MCF 10A (cell line): ENCODE results near the gene DHRS2. TPM values are rescaled to one million over a fixed set of nuclear protein-coding genes. Genes with fewer than 3 reads are reported as not detected.

Experiments used
- BruUV-seq: library from RNA; stranded (reverse); fragments of 400-500 nt; replicated peaks from 2 replicates; lab custom pipeline; 2021; lab: Mats Ljungman, UMichigan
- CTCF ChIA-PET: fragments of 300-600 bp; sonication (Branson Sonifier 250); formaldehyde crosslinking; extraction: SDS; loops from one replicate; lab custom pipeline; 2021; ENCODE audit warnings: antibody characterized with exemption, inconsistent platforms; lab: Yijun Ruan, JAX
- POLR2A ChIA-PET: fragments of 300-600, 350-650 bp; sonication (Branson Sonifier 250); formaldehyde crosslinking; extraction: SDS; loops from one replicate; lab custom pipeline; 2020; ENCODE audit warnings: antibody characterized with exemption, inconsistent platforms; lab: Yijun Ruan, JAX
- DNase-seq: peaks from one replicate; pipeline ENCODE4 v3.0.0-alpha.2; 2018; ENCODE audit not compliant: unreplicated experiment
- H3K27ac Mint-ChIP-seq: one replicate; pipeline ENCODE4 v1.8.0; 2022; ENCODE audit warnings: mild to moderate bottlenecking, low read depth, mixed read lengths; ENCODE audit not compliant: unreplicated experiment
- H3K27me3 Mint-ChIP-seq: one replicate; pipeline ENCODE4 v1.8.0; 2022; ENCODE audit warnings: mixed read lengths; ENCODE audit not compliant: insufficient read depth, unreplicated experiment
- H3K36me3 Mint-ChIP-seq: one replicate; pipeline ENCODE4 v1.8.0; 2022; ENCODE audit warnings: mild to moderate bottlenecking, moderate library complexity, mixed read lengths; ENCODE audit not compliant: insufficient read depth, unreplicated experiment
- H3K4me1 Mint-ChIP-seq: one replicate; pipeline ENCODE4 v1.8.0; 2022; ENCODE audit warnings: mixed read lengths; ENCODE audit not compliant: insufficient read depth, unreplicated experiment
- H3K4me3 Mint-ChIP-seq: one replicate; pipeline ENCODE4 v1.8.0; 2022; ENCODE audit warnings: mild to moderate bottlenecking, moderate library complexity, mixed read lengths; ENCODE audit not compliant: unreplicated experiment
- H3K9me3 Mint-ChIP-seq: one replicate; pipeline ENCODE4 v1.8.0; 2022; ENCODE audit warnings: mixed read lengths; ENCODE audit not compliant: unreplicated experiment
- CTCF ChIP-seq: fragments of 200-600 bp; IDR thresholded peaks from one replicate; pipeline ENCODE4 v1.8.0; 2022; ENCODE audit warnings: antibody characterized with exemption, mild to moderate bottlenecking; ENCODE audit not compliant: unreplicated experiment
- intact Hi-C: fragments of 100-400 bp; cut with micrococcal nuclease; formaldehyde crosslinking; loops from 2 replicates; pipeline ENCODE4 v1.14.1; 2022
- total RNA-seq: library from RNA; stranded (reverse); gene quantifications from 2 replicates; pipeline ENCODE4 v1.2.3, GENCODE V29; 2022

Gene DHRS2
- total RNA-seq, 1 experiment from 2014 or later = 1.1 TPM

DNA sequence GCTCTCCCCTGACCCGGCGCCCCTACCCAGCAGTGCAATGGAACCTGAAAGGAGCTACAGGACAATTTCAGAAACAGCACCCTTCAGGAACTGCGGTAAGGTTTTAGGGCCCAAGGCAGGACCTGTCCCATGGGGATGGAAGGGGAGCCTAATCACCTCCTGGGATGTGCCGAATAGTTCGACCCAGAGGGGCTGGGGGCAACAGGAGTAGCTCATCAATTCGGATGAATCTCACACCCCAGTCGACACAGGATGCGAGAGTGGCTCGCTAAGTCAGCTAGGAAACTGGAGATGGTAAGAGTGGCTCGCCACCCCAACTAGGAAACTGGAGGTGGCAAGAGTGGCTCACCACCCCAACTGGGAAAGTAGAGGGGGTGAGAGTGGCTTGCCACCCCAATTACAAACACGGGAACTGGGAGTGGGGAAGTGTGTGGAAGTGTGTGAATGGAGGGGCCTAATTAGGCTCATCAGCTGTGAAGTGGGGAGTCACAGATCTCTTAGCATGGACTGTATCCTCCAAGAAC lies 57.1 kb downstream of the DHRS2 start:
- H3K27ac Mint-ChIP-seq = no peak overlapping the region
- H3K27me3 Mint-ChIP-seq = no peaks in the 10 kb centered on the region
- H3K4me1 Mint-ChIP-seq = no peaks in the 10 kb centered on the region
- intact Hi-C loops = no loop called here
- ChIA-PET CTCF (interaction anchor here (0.6 to 1.9 kb wide), 6 partner anchors 10 to 393 kb away, joined by 3 to 13 read pairs (median 3); no protein-coding TSS in a partner anchor), POLR2A (no interaction called here)
- no peaks in the 10 kb centered on the region for H3K9me3 Mint-ChIP-seq
- H3K36me3 Mint-ChIP-seq = no peaks in the 10 kb centered on the region
- no peak overlapping the region for H3K4me3 Mint-ChIP-seq
- no peak for TF ChIP-seq CTCF
- no peak for DNase-seq
- BruUV-seq = no TSS peak

DNA sequence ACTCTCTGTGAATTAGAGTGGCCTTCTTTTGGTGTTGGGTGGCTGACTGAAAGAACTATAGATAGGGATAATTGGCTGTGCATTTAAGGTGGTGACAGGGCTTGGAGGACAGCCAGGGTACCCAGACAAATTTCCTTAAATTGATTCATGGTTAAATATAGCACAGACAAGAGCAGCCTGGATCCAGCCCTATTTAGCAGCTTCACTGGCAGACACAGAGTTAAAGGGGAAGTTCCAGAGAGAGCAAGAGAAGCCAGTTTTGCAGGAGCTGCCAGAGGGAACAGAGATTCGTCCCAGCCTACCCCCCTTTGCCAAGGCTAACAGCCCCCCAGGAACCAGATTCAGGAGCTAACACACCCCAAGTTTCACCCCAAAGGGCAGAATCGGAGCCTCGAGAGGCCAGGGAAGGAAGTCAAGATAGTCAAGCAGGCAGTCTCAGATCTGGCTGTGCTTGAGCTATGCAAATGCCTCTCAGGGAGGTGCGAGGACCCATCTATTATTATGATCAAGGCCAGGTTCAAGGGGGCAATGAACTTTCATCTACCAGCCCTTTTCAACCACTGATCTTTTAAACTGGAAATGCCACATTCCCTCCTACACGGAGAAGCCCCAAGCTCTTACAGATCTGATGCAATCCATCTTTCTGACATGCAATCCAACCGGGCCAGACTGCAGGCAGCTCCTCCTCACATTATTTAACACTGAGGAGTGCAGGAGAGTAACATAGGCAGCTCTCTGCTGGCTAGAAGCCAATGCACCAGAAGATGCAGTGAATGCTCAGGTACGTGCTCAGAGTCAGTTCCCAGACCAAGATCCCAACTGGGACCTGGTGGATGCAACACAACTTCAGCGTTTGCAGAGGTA lies 58.2 kb downstream of the DHRS2 start:
- CTCF ChIA-PET = interaction anchor here (0.8 to 1.9 kb wide), 5 partner anchors 9 to 218 kb away, joined by 3 to 13 read pairs (median 3); no protein-coding TSS in a partner anchor
- Mint-ChIP-seq H3K27me3 (no peaks in the 10 kb centered on the region), H3K36me3 (no peaks in the 10 kb centered on the region), H3K4me1 (no peaks in the 10 kb centered on the region), H3K27ac (no peak overlapping the region), H3K9me3 (no peaks in the 10 kb centered on the region), H3K4me3 (no peak overlapping the region)
- no peak for TF ChIP-seq CTCF
- TSS peak; percentile 89 for BruUV-seq
- intact Hi-C loops = no loop called here
- POLR2A ChIA-PET = no interaction called here
- peak; percentile 11 for DNase-seq

Other genes starting within 250 kb of the DHRS2 start
- not detected in 2 replicates for gene MYH6, start 228.1 kb upstream of the DHRS2 start, total RNA-seq
- gene MYH7, start 200.7 kb upstream of the DHRS2 start, total RNA-seq = not detected in 2 replicates
- gene NGDN, start 166.7 kb upstream of the DHRS2 start, total RNA-seq = 44.5 and 46.8 TPM in 2 replicates
- gene ZFHX2, start 84.6 kb upstream of the DHRS2 start, total RNA-seq = 1.8 and 2.1 TPM in 2 replicates
- 16.8 and 22.4 TPM in 2 replicates for gene THTPA, start 80.1 kb upstream of the DHRS2 start, total RNA-seq
- 89.2 and 95.7 TPM in 2 replicates for gene AP1G2, start 68.6 kb upstream of the DHRS2 start, total RNA-seq
- not detected in 2 replicates for gene JPH4, start 57.6 kb upstream of the DHRS2 start, total RNA-seq